Hematopoietic multipotent progenitor cell (in vitro differentiated cells): Measurements from ENCODE around the gene USP9X. TPM values are rescaled to one million over a fixed set of nuclear protein-coding genes. Genes with fewer than 3 reads are reported as not detected.
"Not testable (repeated sequence)": the region's sequence is repeated elsewhere in the genome, so short reads cannot be mapped to it uniquely, and the experiment has no call there.

ENCODE experiments used
- DNase-seq, 3 donors: peaks; one replicate each; pipeline ENCODE4 v3.0.0-alpha.2; 2011 to 2015; ENCODE audit warnings: low read depth in 2 of 3, low spot score in 2 of 3
- total RNA-seq: library from RNA; depleted of rRNA; stranded (reverse); fragments of >200 nt; gene quantifications from one replicate; pipeline ENCODE4 v1.2.3, GENCODE V29; 2012

Gene USP9X
- total RNA-seq, 1 donor: 45.8 TPM

DNA sequence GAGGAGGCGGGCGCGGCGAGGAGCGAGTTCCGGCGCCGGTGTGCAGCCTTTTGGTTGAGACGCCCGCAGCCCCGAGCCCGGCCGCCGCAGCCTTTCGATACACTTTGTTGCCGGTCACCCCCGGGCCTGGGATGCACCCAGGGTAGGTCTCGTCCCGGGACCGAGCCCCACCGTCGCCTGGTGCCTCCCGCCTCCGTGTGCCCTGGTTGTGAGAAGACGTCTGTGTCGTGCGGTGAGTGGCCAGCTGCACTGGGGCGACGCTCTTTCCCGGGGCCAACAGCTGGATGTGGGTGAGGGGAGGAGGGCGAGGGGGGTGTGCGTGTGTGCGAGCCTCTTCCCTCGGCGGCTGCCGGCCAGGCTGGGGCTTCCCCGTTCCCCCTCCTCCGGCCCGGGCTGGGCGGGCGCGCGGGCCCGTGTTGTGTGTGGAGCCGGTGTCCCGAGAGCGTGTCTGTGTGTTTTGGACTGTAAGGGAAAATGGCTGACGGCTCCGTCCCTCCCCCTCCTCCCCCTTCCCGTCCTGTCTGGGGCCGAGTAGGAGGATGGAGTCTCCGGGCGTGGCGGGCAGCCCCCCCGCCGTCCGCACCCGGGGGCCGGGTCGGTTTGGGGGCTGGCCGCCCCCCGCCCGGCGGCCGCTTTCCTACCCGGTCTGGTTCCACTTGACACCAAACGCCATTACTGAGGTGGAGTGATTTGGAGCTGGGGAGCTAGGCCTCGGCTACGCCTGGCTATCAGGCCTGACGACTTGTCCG, 807 bp downstream of the USP9X start:
- peak; percentile 35 to 48 (median 43) for DNase-seq

DNA sequence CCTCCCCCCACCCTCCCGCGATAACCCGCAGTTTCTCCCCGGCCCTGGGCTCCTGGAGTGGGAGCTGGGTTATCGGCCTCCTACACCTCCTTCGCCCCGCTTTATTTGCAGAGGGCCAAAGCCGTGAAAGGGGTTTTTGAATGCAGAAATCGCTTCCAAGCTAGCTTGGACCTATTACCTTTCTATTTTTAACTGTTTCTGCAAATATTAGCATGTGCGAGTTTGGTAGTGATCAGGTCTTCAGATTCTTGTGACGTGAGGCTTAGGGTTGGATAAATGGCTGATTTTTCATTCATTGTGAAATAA, 1.3 kb downstream of the USP9X start:
- no peak for DNase-seq

DNA sequence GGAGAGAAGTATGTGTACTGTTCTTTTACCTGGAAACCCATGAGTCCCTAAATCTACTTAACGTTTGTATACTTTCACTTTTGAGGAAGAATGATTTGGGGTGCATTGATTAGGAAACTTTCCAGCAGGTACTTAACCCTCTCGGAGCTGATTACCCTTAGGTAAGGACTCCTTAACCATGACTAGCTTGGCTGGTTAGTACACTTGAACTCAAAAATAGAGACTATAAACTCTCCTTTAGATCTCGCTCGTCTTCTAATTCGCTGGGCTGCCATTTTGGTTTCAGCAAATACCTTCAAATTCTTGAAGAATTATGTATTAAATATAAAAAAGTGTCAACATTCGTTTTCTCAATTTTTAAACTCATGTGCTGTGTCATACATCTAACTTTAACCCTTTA, 2.0 kb downstream of the USP9X start:
- no peak for DNase-seq

DNA sequence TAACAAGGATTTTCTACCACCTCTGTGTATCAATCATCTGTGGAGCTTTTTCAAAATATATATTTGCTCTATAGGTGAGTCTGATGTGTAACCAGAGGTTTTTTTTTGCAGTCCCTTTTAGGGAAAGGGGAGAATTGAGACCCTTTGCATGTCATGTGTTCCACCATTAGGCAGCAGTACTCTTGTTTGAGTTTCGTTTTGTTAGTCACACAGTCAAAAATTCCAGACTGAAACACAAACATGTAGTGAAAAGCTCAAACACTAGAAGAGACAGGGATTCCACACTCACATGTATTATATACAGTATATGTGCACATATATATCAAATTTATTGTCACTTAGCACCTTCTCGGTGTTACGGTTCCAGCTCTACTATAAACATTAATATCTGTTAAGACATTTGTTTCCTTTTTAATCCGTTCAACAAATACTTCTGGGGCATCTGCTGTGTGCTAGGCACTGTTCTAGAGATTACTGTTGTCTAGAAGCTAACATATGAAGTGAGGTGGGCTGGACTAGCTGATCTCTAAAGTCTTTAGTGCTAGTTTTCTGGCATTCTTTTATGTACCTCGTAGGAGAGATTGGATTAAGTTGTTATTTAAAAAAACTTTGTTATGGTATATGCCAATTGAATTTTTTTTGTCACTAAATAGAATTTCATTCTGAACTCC, 5.5 kb downstream of the USP9X start:
- no peak for DNase-seq

DNA sequence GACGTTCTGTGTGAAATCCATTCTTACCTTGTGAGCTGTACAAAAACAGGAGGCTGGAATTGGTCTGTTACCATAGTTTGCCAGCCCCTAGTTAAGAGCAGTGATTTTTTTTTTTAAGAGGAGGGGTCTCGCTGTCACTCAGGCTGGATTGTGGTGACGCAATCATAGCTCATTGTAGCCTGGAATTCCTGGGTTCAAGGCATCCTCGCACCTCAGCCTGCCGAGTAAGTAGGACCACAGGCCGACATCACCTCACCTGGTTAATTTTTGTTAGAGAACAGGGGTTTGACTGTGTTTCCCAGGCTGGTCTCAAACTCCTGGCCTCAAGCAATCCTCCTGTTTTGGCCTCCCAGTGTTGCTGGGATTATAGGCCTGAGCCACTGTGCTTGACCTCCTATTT, 7.5 kb downstream of the USP9X start:
- no peak for DNase-seq

DNA sequence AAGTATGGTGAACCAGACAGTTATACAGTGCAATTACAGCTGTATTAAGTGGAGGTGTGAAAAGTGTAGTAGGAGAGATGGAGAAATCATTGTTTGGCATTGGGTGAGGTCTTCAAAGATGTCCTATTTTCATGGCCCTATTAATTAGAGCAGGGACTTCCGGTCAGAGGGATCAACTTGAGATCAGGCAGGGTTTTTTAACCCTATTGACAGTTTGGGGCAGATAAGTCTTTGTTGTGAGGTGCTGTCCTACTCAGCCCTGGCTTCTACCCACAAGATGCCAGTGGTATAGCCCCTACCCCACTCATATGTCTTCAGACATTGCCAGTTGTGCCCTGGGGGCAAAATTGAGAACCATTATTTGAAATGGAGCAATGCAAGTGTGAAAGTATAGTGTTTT, 9.9 kb downstream of the USP9X start:
- DNase-seq: no peak

DNA sequence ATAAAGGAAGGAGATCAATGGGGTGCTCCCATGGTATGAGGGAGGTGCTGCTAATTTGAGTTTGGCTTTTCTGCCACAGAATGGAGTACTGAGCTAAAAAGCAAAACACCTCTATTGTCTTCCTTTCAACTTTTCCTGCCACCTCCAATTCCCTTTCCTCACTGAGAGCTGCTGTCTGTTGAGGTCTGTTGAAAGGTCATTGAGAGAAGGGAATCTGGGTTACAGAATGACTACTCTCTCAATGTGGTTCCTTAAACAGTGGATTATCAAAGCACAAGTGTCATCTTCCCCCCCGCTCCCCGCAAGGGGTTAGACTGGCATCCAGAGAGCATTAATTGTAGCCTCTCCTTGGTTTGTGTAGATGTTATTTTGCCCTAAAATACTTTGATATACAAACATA, 10.7 kb downstream of the USP9X start:
- DNase-seq: no peak

DNA sequence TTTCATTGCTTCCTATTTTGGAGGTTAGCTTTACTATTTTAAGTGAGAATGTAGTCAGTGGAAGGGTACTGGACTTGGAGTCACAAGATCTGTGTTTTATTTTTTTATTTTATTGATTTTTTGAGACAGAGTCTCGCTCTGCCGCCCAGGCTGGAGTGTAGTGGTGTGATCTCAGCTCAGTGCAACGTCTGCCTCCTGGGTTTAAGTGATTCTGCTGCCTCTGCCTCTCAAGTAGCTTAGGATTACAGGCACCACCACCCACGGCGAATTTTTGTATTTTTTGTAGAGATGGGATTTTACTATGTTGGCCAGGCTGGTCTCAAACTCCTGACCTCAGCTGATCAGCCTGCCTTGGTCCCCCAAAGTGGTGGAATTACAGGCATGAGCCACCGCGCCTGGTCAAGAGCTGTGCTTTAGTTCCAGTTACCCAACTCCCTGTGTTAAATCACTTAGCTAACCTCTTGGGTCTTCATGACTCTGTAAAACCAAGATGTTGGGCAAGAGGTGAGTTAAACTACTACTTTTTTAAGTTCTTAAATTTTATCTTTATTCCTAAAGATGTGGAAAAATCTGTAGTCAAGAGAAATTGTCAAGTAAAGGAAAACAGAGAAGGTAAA, 11.2 kb downstream of the USP9X start:
- DNase-seq: no peak

DNA sequence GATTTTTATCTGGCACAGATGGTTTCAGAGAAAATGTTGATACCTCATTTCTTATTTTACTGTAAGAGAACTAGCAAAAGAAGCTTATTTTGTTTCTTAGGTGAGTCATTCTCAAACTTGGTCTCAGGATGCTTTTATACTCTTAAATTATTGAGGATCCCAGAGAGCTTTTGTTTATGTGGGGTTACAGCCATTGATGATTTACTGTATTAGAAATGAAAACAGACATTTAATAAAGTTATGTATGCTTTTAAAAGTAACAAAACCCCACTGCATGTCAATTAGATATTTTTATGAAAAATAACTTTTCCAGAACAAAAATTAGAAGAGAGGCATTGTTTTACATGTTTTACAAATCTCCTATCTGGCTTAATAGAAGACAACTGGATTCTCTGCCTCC, 12.1 kb downstream of the USP9X start:
- no peak for DNase-seq

DNA sequence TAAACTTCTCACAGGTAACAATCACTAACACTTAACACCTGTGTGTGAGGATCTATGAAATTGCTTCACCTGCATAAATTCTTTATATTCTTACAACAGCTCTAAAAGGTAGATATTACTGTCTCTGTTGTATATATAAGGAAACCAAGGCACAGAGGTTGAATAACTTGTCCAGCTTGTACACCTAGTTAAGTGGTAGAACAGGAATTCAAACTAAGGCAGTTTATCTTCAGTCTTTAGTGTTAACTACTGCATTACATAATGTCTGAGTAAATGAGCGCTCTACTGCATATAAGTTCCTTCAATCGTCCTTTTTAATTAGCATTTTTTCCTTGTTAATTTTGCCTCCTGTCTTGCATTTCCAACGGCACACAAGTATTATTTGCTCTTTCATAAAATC, 15.0 kb downstream of the USP9X start:
- no peak for DNase-seq

DNA sequence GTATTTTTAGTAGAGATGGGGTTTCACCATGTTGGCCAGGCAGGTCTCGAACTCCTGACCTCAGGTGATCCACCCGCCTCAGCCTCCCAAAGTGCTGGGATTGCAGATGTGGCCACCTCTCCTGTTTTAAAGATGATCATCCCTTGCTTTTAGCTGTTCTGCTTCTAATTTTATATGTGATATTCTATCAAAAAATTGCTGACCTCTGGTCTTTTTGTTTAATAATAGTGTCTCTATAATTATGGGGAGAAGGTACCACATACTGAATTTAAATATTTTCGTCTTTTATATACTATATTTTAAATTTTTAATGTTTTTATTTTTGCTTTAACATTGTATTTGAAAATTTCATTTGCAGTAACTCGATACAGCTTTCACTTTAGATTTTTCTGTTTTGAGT, 15.6 kb downstream of the USP9X start:
- no peak for DNase-seq

DNA sequence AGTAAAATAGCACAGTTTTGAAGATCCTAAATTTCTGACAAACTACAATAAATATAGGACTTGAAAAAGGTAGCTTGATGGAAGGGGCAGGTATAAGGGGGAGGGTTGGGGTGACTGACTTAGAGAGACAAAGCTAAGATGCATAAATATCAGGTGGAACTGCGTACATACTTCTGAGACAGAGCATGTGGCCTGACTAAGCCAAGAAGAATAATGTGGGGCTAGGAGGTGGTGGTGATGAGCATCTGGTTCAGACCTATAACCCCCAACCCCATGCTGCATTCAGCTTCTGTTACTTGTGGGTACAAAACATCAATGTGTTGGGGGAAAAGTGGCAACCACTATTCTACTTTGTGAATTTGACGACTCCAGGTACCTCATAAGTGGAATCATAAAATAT, 19.8 kb downstream of the USP9X start:
- no peak for DNase-seq

DNA sequence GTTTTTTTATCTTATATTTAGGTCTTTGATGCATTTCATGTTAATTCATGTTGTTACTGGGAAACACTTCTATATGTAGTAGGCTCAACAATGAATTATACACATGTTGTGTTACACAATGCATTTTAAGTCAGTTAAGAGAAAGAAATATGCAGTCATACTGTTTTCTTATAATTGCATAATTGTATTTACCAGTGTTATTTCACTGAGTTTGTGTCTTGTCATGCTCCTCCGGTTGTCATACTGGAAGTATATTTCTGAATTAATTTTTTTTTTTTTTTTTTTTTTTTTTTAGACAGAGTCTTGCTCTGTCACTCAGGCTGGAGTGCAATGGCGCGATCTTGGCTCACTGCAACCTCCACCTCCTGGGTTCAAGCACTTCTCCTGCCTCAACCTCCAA, 21.0 kb downstream of the USP9X start:
- DNase-seq: not testable (repeated sequence)

DNA sequence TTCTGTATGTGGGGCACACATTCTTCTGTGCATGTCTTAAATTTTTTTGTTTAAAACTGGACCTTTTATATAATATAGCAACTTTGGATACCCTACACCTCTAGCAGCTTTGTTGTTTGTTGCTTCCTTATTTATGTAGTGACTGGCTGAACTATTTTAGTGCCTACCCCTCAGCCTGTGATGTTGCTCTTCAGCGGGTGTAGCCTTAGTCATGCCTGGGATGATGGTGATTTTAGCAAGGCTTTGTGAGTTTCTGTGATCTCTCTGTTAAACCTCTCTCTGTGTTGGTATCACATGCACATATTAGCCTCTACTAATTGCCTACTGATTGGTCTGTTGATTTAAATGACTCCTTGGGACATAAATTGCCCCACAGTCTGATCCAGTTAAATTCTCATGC, 22.8 kb downstream of the USP9X start:
- no peak for DNase-seq

DNA sequence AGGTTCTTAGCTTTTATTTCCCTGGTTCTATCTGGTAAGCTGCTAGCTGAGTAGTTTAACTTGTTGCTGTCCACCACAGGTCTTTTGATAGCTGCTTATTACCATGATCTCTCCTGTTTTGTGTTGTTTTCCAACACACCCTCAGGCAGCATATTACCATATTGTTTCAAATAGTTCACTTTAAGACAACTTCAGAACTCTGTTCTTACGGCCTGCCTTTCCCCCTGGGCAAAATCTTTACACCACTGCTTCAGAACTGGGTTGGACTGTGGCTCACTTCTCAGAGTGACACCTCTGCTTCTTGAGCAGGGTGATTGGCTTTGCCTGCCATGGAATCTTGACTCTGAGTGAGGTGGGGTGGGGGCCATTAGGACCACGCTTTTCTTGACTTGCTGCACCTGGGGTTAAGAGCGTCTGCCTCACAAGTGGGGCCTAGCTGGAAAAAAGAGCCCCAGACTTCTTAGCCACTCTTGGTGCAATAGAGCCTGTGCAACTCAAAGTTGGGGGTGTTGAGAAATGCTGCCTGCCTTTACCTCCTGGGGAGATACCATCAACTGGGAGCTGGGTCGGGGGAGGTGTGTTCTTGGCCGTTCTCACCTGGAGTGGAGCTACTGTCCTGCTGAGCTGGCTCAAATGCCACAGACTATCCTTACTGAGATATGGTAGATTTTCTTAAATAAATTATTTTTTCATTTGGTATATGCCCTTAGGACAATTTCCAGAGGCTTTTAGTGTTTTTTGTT, 23.4 kb downstream of the USP9X start:
- no peak for DNase-seq

DNA sequence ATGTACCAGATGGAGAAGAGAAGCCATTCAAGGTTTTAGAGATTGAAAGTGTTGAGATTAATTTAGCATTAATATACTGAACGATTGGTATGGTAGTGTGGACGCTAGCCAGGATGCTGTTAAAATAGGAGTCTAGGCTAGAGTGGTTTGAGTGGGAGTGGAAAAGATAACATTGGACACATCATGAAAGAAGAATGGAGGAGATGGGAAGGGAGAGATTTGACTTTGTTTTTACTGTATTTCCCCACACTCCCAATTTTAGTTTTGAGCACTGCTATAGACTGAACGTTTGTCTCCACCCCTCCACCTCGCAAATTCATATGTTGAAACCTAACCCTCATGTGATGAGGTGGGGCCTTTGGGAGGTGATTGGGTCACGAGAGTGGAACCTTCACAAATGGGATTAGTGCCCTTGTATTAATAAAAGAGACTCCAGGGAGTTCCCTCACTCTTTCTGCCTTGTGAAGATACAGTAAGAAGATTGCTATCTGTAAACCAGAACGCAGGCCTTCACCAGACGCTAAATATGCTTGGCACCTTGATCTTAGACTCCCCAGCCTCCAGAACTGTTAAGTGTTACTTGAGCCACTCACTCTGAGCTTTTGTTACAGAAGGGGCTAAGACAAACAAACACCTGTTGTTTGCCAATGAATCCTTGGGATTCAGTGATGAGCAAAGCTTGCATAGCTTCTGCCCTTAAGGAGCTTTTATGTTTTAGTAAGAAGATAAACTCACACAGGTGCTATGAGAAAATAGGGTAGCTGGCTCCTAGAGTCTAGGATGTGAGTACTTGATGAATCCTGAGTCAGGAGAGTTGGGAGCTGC, 25.8 kb downstream of the USP9X start:
- no peak for DNase-seq

DNA sequence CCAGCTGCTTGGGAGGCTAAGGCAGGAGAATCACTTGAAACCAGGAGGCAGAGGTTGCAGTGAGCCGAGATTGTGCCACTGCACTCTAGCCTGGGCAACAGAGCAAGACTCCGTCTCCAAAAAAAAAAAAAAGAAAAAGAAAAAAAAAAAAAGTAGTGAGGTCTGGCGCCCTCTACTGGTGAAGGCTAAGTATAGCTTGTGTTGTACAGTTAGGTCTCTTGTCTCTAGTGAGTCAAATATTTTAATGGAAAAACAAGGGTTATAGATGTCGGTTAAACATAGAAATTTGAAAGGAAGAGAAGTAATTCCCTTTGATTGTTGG, 29.8 kb downstream of the USP9X start:
- peak; percentile 30 to 64 (median 38) for DNase-seq

DNA sequence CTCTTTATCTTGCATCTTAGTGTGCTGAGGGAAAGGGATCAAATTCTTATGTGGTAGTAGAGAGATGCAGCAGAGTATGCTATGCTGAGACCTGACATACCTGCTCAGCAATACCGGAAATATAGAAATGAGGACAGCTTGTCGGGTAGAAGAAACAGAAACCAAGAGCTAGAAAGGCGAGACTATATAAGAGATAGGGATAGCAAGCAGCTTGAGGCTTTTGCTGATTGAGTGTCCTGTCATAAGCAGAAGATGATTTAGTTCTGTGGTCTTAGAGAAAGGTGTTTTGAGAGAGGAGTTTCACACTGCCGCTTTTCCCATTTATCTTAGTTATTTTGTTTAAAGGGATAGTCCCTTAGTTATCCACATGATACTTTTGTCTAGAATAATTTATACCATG, 31.7 kb downstream of the USP9X start:
- DNase-seq: peak in 1 of 3 donors; percentile 36

DNA sequence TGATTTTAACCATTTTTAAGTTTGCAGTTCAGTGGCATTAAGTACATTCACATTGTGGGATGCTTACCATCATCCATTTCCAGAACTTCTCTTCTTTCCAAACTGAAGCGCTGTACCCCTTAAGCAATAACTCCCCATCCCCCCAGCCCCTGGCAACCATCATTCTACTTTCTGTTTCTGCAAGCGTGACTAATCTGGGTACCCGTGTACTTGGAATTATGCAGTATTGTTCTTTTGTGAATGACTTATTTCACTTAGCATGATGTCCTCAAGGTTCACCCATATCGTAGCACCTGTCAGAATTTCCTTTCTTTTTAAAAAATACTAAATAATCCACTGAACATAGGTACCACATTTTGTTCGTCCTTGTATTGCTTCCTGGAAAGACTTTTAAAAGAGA, 32.9 kb downstream of the USP9X start:
- DNase-seq: no peak

DNA sequence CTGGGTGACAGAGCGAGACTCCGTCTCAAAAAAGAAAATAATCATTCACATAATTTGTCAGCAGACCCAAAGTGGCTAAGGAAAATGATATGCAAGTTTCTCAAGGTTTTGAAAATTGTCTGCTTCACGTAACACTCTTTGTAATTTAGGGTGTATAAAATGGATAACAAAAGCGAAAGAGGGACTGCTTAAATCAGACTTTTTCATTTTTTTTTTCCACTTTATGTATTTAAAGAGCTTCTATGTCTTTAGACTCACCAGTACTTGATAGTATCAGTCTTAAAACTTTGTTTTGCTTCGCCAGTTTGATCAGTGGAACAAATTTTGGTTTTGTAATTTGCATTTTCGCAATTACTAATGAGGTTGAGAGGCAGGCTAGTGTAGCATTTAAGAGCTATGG, 34.6 kb downstream of the USP9X start:
- no peak for DNase-seq

DNA sequence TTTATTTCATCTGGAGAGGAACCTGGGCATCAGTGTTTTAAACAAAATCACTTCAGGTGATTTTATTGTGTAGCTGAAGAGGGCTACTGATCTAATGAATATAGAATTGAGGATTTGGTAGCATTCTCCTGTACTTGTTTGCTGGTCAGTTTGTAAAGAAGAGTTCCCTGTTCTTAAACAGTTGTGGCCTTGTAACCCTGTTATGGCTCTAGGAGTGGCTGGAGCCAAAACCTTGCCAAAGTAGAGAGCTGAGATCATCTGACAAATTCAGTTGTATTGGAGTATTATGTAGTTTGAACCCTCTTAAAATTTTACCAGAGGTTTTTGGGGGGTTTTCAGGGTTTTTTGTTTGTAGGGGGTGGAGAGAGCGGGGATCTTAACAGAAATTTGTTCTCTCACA, 36.5 kb downstream of the USP9X start:
- DNase-seq: no peak
